Natural killer cell (primary cell): ENCODE measurements around the gene NSRP1. TPM values are rescaled to one million over a fixed set of nuclear protein-coding genes. Genes with fewer than 3 reads are reported as not detected.

Source experiments
- ATAC-seq, 3 donors: fragments of 150-1000 bp in 2 of 3; fragments of 200-7000 bp in 1 of 3; cut with Tn5 transposase; 1 replicate in 1 of 3; 2 replicates in 2 of 3; pipeline ENCODE4 v1.10.0; 2021; ENCODE audit warnings: mild to moderate bottlenecking in 2 of 3, moderate library complexity in 2 of 3
- DNase-seq, 2 donors: peaks; one replicate each; pipeline versions ENCODE4 v3.0.0 to v3.0.0-alpha.2; 2013 to 2021; ENCODE audit warnings: mixed read lengths in 1 of 2
- H3K27ac ChIP-seq: one replicate; pipeline ENCODE4 v1.5.1; 2013; ENCODE audit warnings: mild to moderate bottlenecking, low read length
- H3K27me3 ChIP-seq: one replicate; pipeline ENCODE4 v1.6.1; 2013; ENCODE audit warnings: low read length; ENCODE audit not compliant: control insufficient read depth, insufficient read depth
- H3K36me3 ChIP-seq: one replicate; pipeline ENCODE4 v1.6.1; 2013; ENCODE audit warnings: low read length; ENCODE audit not compliant: control insufficient read depth, insufficient read depth
- H3K4me1 ChIP-seq: one replicate; pipeline ENCODE4 v1.6.1; 2013; ENCODE audit warnings: low read length; ENCODE audit not compliant: control insufficient read depth, insufficient read depth
- H3K4me3 ChIP-seq: one replicate; pipeline ENCODE4 v1.5.1; 2013; ENCODE audit warnings: low read length
- H3K9me3 ChIP-seq: one replicate; pipeline ENCODE4 v1.6.1; 2013; ENCODE audit warnings: low read length; ENCODE audit not compliant: control insufficient read depth, insufficient read depth
- H3K27ac Mint-ChIP-seq, 2 donors: one replicate each; pipeline ENCODE4 v1.8.0; 2022; ENCODE audit warnings: mild to moderate bottlenecking in 2 of 2, mixed read lengths in 2 of 2, moderate library complexity in 1 of 2
- H3K27me3 Mint-ChIP-seq, 2 donors: one replicate each; pipeline ENCODE4 v1.8.0; 2022; ENCODE audit warnings: low read depth in 2 of 2, mixed read lengths in 2 of 2
- H3K36me3 Mint-ChIP-seq: one replicate; pipeline ENCODE4 v1.8.0; 2022; ENCODE audit warnings: mixed read lengths
- H3K4me1 Mint-ChIP-seq, 2 donors: one replicate each; pipeline ENCODE4 v1.8.0; 2022; ENCODE audit warnings: mixed read lengths in 2 of 2
- H3K4me3 Mint-ChIP-seq: one replicate; pipeline ENCODE4 v1.8.0; 2022; ENCODE audit warnings: mild to moderate bottlenecking, moderate library complexity, mixed read lengths
- H3K9me3 Mint-ChIP-seq, 2 donors: one replicate each; pipeline ENCODE4 v1.8.0; 2022; ENCODE audit warnings: mixed read lengths in 2 of 2
- CTCF ChIP-seq: fragments of 200-600 bp; IDR thresholded peaks from one replicate; pipeline ENCODE4 v1.8.0; 2022; ENCODE audit warnings: antibody characterized with exemption
- WGBS: methylation state at CpG from one replicate; pipeline ENCODE4 v1.1.7; 2013; ENCODE audit warnings: missing lambda C conversion rate; ENCODE audit not compliant: insufficient coverage; 5-methylcytosine and 5-hydroxymethylcytosine counted together
- intact Hi-C: fragments of 100-400 bp; cut with micrococcal nuclease; formaldehyde crosslinking; loops from one replicate; pipeline ENCODE4 v1.14.2; 2022
- total RNA-seq, 4 donors: library from RNA; stranded (reverse); fragments of 120-200 nt in 1 of 4; gene quantifications; one replicate each; pipeline versions ENCODE4 v1.2.3 to v1.2.4, GENCODE V29; 2013 to 2022

Gene NSRP1
- total RNA-seq, 3 donors from 2014 or later (not counting 1 experiment from before 2014, with no cell fraction given): 27.0 to 33.7 (median 29.7) TPM

GRCh38 chr17:30176855-30177254 lies 60.2 kb downstream of the NSRP1 start:
- Histone ChIP-seq H3K4me3 (no peak overlapping the region), H3K27me3 (no peaks in the 10 kb centered on the region), H3K4me1 (no peaks in the 10 kb centered on the region), H3K9me3 (no peaks in the 10 kb centered on the region), H3K36me3 (peaks cover 48% of the 10 kb centered on the region), H3K27ac (no peak overlapping the region)
- Mint-ChIP-seq H3K9me3 (no peaks in the 10 kb centered on the region), H3K4me3 (no peak overlapping the region), H3K27ac (no peak overlapping the region), H3K27me3 (no peaks in the 10 kb centered on the region), H3K4me1 (peaks cover 12 to 26% of the 10 kb centered on the region in 2 donors), H3K36me3 (no peaks in the 10 kb centered on the region)
- DNase-seq (no peak), ATAC-seq (no peak)
- TF ChIP-seq CTCF: no peak
- WGBS: 88% methylated on average over 5 of the region's 5 CpGs
- intact Hi-C loops: no loop called here

GRCh38 chr17:30186761-30187160 lies 70.1 kb downstream of the NSRP1 start:
- Histone ChIP-seq H3K36me3 (peaks cover 32% of the 10 kb centered on the region), H3K27me3 (no peaks in the 10 kb centered on the region), H3K27ac (no peak overlapping the region), H3K4me1 (no peaks in the 10 kb centered on the region), H3K9me3 (no peaks in the 10 kb centered on the region), H3K4me3 (no peak overlapping the region)
- intact Hi-C loops: no loop called here
- no peak for ATAC-seq
- DNase-seq: no peak
- Mint-ChIP-seq H3K27me3 (no peaks in the 10 kb centered on the region), H3K4me3 (no peak overlapping the region), H3K4me1 (no peaks in the 10 kb centered on the region), H3K36me3 (peaks cover 21% of the 10 kb centered on the region), H3K27ac (peak overlapping the region; percentile 44 to 53), H3K9me3 (no peaks in the 10 kb centered on the region)
- no peak for TF ChIP-seq CTCF
- no CpG with 5 or more reads among the region's 1 CpG for WGBS

GRCh38 chr17:30187573-30187972 lies 71.0 kb downstream of the NSRP1 start:
- Mint-ChIP-seq H3K4me1 (no peaks in the 10 kb centered on the region), H3K27me3 (no peaks in the 10 kb centered on the region), H3K9me3 (no peaks in the 10 kb centered on the region), H3K36me3 (peaks cover 21% of the 10 kb centered on the region), H3K4me3 (no peak overlapping the region), H3K27ac (peak overlapping the region in 1 of 2 donors; percentile 44)
- no peaks in the 10 kb centered on the region for H3K27me3 ChIP-seq
- H3K36me3 ChIP-seq: peaks cover 29% of the 10 kb centered on the region
- DNase-seq: no peak
- no peak overlapping the region for H3K27ac ChIP-seq
- H3K9me3 ChIP-seq: no peaks in the 10 kb centered on the region
- WGBS: 81% methylated on average over 2 of the region's 2 CpGs
- H3K4me1 ChIP-seq: no peaks in the 10 kb centered on the region
- H3K4me3 ChIP-seq: no peak overlapping the region
- no peak for ATAC-seq
- intact Hi-C loops: no loop called here
- TF ChIP-seq CTCF: no peak

GRCh38 chr17:30188211-30188939 lies 71.8 kb downstream of the NSRP1 start:
- H3K36me3 Mint-ChIP-seq: peaks cover 14% of the 10 kb centered on the region
- H3K4me3 Mint-ChIP-seq: no peak overlapping the region
- intact Hi-C loops: no loop called here
- Histone ChIP-seq H3K9me3 (no peaks in the 10 kb centered on the region), H3K36me3 (peaks cover 25% of the 10 kb centered on the region), H3K4me1 (no peaks in the 10 kb centered on the region), H3K4me3 (no peak overlapping the region), H3K27me3 (no peaks in the 10 kb centered on the region), H3K27ac (no peak overlapping the region)
- H3K27me3 Mint-ChIP-seq: no peaks in the 10 kb centered on the region
- DNase-seq (no peak), ATAC-seq (no peak)
- peaks cover 0 to 5% of the 10 kb centered on the region in 2 donors for H3K4me1 Mint-ChIP-seq
- H3K27ac Mint-ChIP-seq: peak overlapping the region in 1 of 2 donors; percentile 44
- no peak for TF ChIP-seq CTCF
- WGBS: 100% methylated on average over 3 of the region's 5 CpGs
- H3K9me3 Mint-ChIP-seq: no peaks in the 10 kb centered on the region
